ENCODE data around the gene BCL6.

Gene BCL6

GRCh38 chr3:187743195-187744141 is 1.8 kb downstream of the BCL6 start:
- TF ChIP-seq, protein P1, sequence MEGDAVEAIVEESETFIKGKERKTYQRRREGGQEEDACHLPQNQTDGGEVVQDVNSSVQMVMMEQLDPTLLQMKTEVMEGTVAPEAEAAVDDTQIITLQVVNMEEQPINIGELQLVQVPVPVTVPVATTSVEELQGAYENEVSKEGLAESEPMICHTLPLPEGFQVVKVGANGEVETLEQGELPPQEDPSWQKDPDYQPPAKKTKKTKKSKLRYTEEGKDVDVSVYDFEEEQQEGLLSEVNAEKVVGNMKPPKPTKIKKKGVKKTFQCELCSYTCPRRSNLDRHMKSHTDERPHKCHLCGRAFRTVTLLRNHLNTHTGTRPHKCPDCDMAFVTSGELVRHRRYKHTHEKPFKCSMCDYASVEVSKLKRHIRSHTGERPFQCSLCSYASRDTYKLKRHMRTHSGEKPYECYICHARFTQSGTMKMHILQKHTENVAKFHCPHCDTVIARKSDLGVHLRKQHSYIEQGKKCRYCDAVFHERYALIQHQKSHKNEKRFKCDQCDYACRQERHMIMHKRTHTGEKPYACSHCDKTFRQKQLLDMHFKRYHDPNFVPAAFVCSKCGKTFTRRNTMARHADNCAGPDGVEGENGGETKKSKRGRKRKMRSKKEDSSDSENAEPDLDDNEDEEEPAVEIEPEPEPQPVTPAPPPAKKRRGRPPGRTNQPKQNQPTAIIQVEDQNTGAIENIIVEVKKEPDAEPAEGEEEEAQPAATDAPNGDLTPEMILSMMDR (IDR thresholded peaks at IDR 0.05; ENCODE audit: low read depth, low read length, missing control alignments): no peak
- H3K4me3 ChIP-seq (ENCODE audit: low read depth, low read length): peak overlapping the region; percentile 87
- in situ Hi-C loops (cut with HindIII; ENCODE audit: low sequenced_read_pairs): loop anchor here (5.0 to 25.0 kb wide), 5 partner anchors 171 to 1214 kb away; no protein-coding TSS in a partner anchor
- no peak for DNase-seq (ENCODE audit: low read depth)

DNA sequence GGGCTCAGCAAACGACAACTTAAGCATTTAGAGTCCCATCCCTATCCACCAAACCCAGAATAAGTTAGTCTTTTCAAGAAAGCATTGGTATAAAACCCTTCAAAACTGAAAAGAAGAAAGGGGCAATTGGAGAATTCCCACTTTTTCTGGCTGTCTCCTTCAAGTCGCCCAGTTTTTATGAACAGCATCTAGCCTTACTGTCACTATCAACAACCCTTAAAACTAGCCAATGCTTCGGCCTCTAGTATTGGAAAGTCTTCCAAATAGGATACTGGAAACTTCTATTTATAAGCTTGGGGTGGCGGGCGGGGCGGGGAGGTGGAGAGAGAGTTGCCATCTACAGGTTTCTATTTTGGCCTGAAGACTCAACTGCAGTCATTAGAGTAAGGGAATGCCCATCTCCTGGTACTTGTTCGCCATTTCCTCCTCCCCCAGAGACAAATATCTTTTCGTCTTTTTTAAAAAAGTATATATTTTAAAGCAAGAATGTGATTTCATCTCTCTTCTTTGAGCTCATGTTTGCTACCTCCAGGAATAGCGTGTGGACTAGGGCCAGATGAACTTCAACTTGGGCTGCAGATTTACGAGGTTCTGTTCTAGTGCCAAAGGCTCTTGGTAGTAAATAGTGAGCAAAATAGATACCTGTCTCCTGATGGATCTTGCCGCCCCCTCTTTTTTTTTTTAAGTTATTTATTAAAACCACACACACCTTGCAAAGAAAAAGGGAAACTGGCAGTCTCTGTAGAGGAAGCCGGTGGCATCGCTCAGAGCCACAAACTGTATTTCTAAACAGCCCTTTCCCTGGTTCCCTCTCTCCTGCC is 2.7 kb downstream of the BCL6 start:
- in situ Hi-C loops (cut with HindIII; ENCODE audit: low sequenced_read_pairs): loop anchor here (5.0 to 25.0 kb wide), 5 partner anchors 172 to 1215 kb away; no protein-coding TSS in a partner anchor
- H3K4me3 ChIP-seq (ENCODE audit: low read depth, low read length): peak overlapping the region; percentile 87
- no peak for DNase-seq (ENCODE audit: low read depth)
- TF ChIP-seq, protein P1 (IDR thresholded peaks at IDR 0.05; ENCODE audit: low read depth, low read length, missing control alignments): no peak

DNA sequence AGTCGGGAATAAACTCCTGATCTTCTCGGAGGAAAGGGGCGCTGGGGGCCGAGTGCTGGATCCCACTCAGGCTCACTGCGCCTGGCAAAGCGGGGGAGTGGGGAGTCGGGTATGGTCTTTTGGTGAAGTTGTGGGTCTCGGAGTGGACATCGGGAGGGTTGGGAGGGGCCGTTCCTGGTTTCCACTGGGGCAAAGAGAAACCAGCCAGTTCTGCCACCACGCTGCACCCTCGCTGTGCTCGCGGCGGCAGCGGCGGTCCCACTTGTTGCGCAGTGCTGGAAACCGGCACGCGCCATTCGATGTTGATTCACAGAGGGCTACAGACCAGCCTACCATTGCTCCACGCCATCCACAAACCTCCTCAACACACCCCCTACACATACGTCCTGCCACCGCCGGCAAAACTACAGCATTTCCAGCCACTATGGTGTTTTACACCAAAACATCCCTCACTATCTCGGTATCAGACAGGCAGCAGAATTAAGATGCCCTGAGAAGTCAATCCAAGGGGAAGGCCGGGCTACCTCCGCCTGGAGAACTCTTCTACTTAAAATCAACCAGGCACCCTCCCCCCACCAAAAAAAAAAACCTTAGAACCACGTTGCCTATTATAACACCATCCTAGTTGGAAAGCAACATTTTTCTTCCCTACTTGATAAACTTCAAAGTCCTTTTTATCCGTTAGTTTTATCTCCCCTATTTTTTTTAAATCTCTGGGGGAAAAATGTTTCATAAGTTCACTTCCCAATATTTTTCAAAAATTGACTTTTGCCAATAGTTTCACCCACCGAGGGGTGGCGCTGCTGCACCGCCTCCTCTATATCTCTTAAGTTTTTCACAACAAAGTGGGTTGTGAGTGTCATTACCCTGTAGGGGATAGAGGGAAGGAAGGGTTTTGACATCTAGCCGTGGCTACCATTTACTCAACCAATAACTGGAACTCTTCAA is 3.6 kb downstream of the BCL6 start:
- peak overlapping the region; percentile 87 for H3K4me3 ChIP-seq (ENCODE audit: low read depth, low read length)
- no peak for DNase-seq (ENCODE audit: low read depth)
- TF ChIP-seq, protein P1 (IDR thresholded peaks at IDR 0.05; ENCODE audit: low read depth, low read length, missing control alignments): peak; percentile 85
- in situ Hi-C loops (cut with HindIII; ENCODE audit: low sequenced_read_pairs): loop anchor here (5.0 to 25.0 kb wide), 5 partner anchors 173 to 1216 kb away; no protein-coding TSS in a partner anchor

GRCh38 chr3:187740421-187741399 is 4.6 kb downstream of the BCL6 start:
- H3K4me3 ChIP-seq (ENCODE audit: low read depth, low read length): peak overlapping the region; percentile 87
- in situ Hi-C loops (cut with HindIII; ENCODE audit: low sequenced_read_pairs): loop anchor here (5.0 to 25.0 kb wide), 5 partner anchors 174 to 1217 kb away; no protein-coding TSS in a partner anchor
- no peak for DNase-seq (ENCODE audit: low read depth)

More at GRCh38 chr3:187740421-187741399, 4.6 kb downstream of the BCL6 start:
- TF ChIP-seq, protein P1 (IDR thresholded peaks at IDR 0.05; ENCODE audit: low read depth, low read length, missing control alignments): peak; percentile 76
